SK-N-MC (cell line): ENCODE measurements around the gene ARMH1.

Source experiments
- DNase-seq: peaks from one replicate; pipeline ENCODE4 v3.0.0-alpha.2; 2011; ENCODE audit warnings: low read depth, low spot score
- H3K27ac ChIP-seq: fragments of 200-600 bp; sonication (generic); 2 replicates; pipeline ENCODE4 v1.5.1; 2016; ENCODE audit warnings: mixed run types
- H3K36me3 ChIP-seq: fragments of 200-600 bp; sonication (generic); 2 replicates; pipeline ENCODE4 v1.6.1; 2017; ENCODE audit warnings: antibody characterized with exemption, low read length, mixed read lengths; ENCODE audit not compliant: insufficient read depth
- H3K4me3 ChIP-seq: fragments of 200-600 bp; sonication (generic); 2 replicates; pipeline ENCODE4 v1.5.1; 2016
- H3K9ac ChIP-seq: fragments of 200-600 bp; sonication (generic); 2 replicates; pipeline ENCODE4 v1.8.0; 2017; ENCODE audit warnings: mixed run types, mixed read lengths; ENCODE audit not compliant: insufficient read length
- H3K9me3 ChIP-seq: fragments of 200-600 bp; sonication (generic); 2 replicates; pipeline ENCODE4 v1.6.1; 2017; ENCODE audit warnings: low read depth, mild to moderate bottlenecking, antibody characterized with exemption, low read length, moderate library complexity, mixed read lengths
- EZH2 ChIP-seq: fragments of 200-600 bp; sonication (generic); IDR thresholded peaks from one replicate; pipeline ENCODE4 v1.6.1; 2017; ENCODE audit warnings: antibody characterized with exemption
- FOXP2 ChIP-seq: optimal IDR thresholded peaks from 2 replicates; pipeline ENCODE3; 2011; ENCODE audit warnings: mild to moderate bottlenecking, moderate library complexity; ENCODE audit not compliant: insufficient read depth; ENCODE audit errors: extremely low read length, control extremely low read depth
- POLR2AphosphoS5 ChIP-seq: IDR thresholded peaks from 2 replicates; pipeline ENCODE4 v1.6.1; 2012; ENCODE audit warnings: mild to moderate bottlenecking, low read depth, low read length, borderline replicate concordance

ARMH1 gene

DNA sequence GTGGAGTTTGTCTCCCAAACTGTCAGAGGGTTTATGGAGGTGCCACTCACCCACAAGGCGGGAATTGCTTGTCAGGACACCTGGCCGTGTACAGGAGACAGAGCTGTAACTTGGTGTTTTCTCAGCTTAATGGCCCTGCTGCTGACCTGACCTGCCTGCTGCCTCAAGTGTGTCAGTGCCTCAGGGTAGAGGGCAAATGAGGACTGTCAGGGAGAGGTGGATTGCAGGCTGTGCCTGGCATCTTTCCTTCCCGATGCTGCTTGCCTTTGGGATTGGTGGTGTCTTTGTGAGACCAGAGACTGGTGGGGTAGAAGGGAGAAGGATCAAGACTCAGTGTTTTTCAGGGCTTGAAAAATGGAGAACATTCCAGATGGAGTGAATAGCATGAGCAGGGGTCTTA is 31.6 kb upstream of the ARMH1 start:
- H3K36me3 ChIP-seq = peaks cover 48% of the 10 kb centered on the region; the same call in 1 of the 2 replicates
- H3K27ac ChIP-seq = no peak overlapping the region
- no peak for DNase-seq
- no peaks in the 10 kb centered on the region for H3K9me3 ChIP-seq
- no peak overlapping the region for H3K4me3 ChIP-seq
- no peak overlapping the region for H3K9ac ChIP-seq
- no peak for TF ChIP-seq FOXP2
- TF ChIP-seq EZH2 = no peak
- no peak for TF ChIP-seq POLR2AphosphoS5

DNA sequence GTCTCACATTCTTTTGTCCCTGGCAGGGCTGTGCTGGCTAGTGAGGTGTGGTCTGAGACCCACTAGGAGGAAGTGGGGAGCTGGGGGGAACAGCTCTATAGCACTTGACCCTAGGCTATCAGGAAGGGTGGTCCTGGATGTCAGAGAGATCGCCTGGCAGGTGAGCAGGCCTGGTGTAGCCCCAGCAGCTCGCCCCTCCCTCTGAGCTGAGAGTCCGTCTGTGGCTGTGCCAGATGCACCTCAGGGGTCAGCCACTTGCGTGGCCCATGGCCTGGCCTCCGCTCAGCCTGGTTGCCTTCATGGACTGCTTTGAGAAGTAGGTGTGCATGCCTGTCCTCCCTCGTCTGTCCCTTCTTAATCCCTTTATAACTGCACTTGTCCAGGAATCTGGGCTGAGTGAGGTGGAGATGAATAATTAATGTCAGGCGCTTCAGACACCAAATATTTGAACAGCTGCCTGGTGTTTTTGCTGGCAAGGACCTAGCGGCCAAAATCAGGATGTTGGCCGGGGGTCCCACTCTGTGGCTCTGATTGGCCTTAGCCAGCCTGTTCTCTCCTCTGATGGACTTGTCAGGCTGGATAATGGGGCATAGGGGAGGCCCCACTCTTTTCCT is 30.7 kb upstream of the ARMH1 start:
- Histone ChIP-seq H3K4me3 (no peak overlapping the region), H3K9me3 (no peaks in the 10 kb centered on the region), H3K9ac (no peak overlapping the region), H3K27ac (no peak overlapping the region), H3K36me3 (peaks cover 41% of the 10 kb centered on the region; the same call in 1 of the 2 replicates)
- TF ChIP-seq POLR2AphosphoS5 (no peak), FOXP2 (no peak), EZH2 (no peak)
- no peak for DNase-seq

GRCh38 chr1:44644806-44645205 is 29.7 kb upstream of the ARMH1 start:
- H3K9ac ChIP-seq = no peak overlapping the region
- no peak overlapping the region for H3K4me3 ChIP-seq
- peaks cover 41% of the 10 kb centered on the region; the same call in 1 of the 2 replicates for H3K36me3 ChIP-seq
- no peak for DNase-seq
- no peaks in the 10 kb centered on the region for H3K9me3 ChIP-seq
- H3K27ac ChIP-seq = no peak overlapping the region
- TF ChIP-seq FOXP2 (no peak), EZH2 (no peak), POLR2AphosphoS5 (no peak)

DNA sequence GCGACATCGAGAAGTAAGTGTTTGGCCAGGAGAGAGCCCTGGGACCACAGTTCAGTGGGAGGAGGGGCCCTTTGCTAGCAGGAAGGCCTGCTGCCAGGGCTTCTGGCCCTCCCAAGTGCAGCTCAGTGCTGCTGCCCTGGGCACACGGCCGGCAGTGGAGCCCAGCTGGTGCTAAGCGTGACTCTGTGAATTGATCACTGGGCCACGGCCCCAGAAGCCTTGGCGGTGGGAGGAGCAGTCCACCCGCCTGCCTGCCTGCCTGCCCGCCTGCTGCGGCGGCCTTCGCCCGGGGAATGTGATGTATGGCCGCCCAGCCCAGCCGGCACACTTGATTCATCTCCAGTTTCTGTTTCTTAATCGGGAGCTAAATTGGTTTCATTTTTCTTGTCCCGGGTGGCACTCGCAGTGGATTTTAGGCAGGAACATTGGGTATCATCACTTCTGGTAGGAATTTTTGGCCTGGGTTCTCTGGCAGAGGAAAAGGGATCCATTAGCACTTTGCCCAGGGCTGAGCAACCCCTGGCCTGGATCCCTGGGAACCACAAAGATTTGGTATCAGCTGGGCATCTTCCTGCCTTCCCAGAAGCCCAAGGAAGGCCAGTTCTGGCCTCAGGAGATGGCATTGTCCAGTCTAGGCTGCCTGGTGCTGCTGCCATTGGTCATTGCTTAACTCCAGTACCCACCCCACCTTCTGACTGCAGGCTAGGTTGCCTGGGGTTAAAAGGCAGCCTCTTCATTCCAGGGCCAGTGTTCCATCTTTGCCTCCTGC is 28.9 kb upstream of the ARMH1 start:
- no peak overlapping the region for H3K27ac ChIP-seq
- peaks cover 43% of the 10 kb centered on the region; the same call in 1 of the 2 replicates for H3K36me3 ChIP-seq
- H3K9me3 ChIP-seq = no peaks in the 10 kb centered on the region
- no peak overlapping the region for H3K9ac ChIP-seq
- no peak for DNase-seq
- no peak for TF ChIP-seq EZH2
- no peak for TF ChIP-seq FOXP2
- no peak for TF ChIP-seq POLR2AphosphoS5
- no peak overlapping the region for H3K4me3 ChIP-seq

- peaks cover 48% of the 10 kb centered on the region; the same call in 1 of the 2 replicates for H3K36me3 ChIP-seq
- H3K27ac ChIP-seq = no peak overlapping the region
- no peak overlapping the region for H3K4me3 ChIP-seq
- no peak for TF ChIP-seq FOXP2
- no peak for TF ChIP-seq POLR2AphosphoS5
- no peak for TF ChIP-seq EZH2
- no peak for DNase-seq
- H3K9me3 ChIP-seq = no peaks in the 10 kb centered on the region
- H3K9ac ChIP-seq = no peak overlapping the region
Observed at GRCh38 chr1:44646261-44647110, 28.0 kb upstream of the ARMH1 start.

DNA sequence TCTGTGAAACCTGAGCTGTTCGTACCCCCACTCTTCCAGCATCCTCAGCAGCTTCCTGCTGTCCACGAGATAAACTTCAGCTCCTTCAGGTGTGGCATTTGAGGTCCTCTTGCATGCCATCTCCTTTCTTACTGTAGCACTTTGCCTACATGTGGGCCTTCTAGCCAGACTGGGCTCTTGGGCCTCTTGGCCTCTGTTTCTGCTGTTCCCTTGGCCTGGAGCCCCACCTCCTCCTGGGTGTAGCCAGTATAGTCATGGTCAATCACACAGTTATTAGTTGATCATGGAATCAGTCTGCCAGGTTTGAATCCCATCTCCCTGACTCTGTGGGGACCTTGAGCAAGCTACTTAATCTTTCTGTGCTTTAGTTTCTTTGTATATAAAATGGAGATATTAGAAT is 26.6 kb upstream of the ARMH1 start:
- Histone ChIP-seq H3K27ac (no peak overlapping the region), H3K4me3 (no peak overlapping the region), H3K36me3 (peaks cover 48% of the 10 kb centered on the region; the same call in 1 of the 2 replicates), H3K9me3 (no peaks in the 10 kb centered on the region), H3K9ac (no peak overlapping the region)
- TF ChIP-seq POLR2AphosphoS5 (no peak), EZH2 (no peak), FOXP2 (no peak)
- no peak for DNase-seq

- H3K4me3 ChIP-seq = no peak overlapping the region
- no peak overlapping the region for H3K9ac ChIP-seq
- TF ChIP-seq FOXP2 = no peak
- no peak overlapping the region for H3K27ac ChIP-seq
- no peaks in the 10 kb centered on the region for H3K9me3 ChIP-seq
- DNase-seq = no peak
- peaks cover 44% of the 10 kb centered on the region; the same call in 1 of the 2 replicates for H3K36me3 ChIP-seq
Observed at GRCh38 chr1:44648529-44649250, 25.8 kb upstream of the ARMH1 start.

GRCh38 chr1:44649788-44650158 is 24.7 kb upstream of the ARMH1 start:
- Histone ChIP-seq H3K4me3 (no peak overlapping the region), H3K36me3 (peaks cover 37% of the 10 kb centered on the region; the same call in 1 of the 2 replicates), H3K9me3 (no peaks in the 10 kb centered on the region), H3K27ac (no peak overlapping the region), H3K9ac (no peak overlapping the region)
- no peak for DNase-seq
- TF ChIP-seq FOXP2 (no peak), POLR2AphosphoS5 (no peak), EZH2 (no peak)
